Colonic mucosa (tissue), 4 donors: ENCODE measurements around the gene PFDN5. TPM values are rescaled to one million over a fixed set of nuclear protein-coding genes. Genes with fewer than 3 reads are reported as not detected.

ENCODE experiments used
- DNase-seq: peaks from one replicate; pipeline ENCODE4 v3.0.0-alpha.2; 2020
- H3K27ac ChIP-seq: fragments of 200-600 bp; one replicate; pipeline ENCODE4 v1.8.0; 2021
- H3K27me3 ChIP-seq: fragments of 200-600 bp; one replicate; pipeline ENCODE4 v1.8.0; 2021
- H3K36me3 ChIP-seq: fragments of 200-600 bp; one replicate; pipeline ENCODE4 v1.8.0; 2021
- H3K4me1 ChIP-seq: fragments of 200-600 bp; one replicate; pipeline ENCODE4 v1.8.0; 2021; ENCODE audit warnings: mild to moderate bottlenecking
- H3K4me3 ChIP-seq: fragments of 200-600 bp; one replicate; pipeline ENCODE4 v1.8.0; 2021
- H3K9ac ChIP-seq, 2 donors: one replicate each; pipeline ENCODE4 v1.7.0; 2013; ENCODE audit warnings: control low read depth in 2 of 2, low read depth in 2 of 2, low read length in 2 of 2
- H3K9me3 ChIP-seq: fragments of 200-600 bp; one replicate; pipeline ENCODE4 v1.8.0; 2021
- intact Hi-C: fragments of 100-400 bp; cut with DNase I; formaldehyde crosslinking; loops from one replicate; pipeline ENCODE4 v1.14.1; 2022
- total RNA-seq, 2 donors: library from RNA; stranded (reverse); fragmentation: NEBNext Ultra II Directional in 1 of 2; extraction: Animal tissue kit (Norgen Biotek cat#: 25700) in 1 of 2; gene quantifications; one replicate each; pipeline ENCODE4 v1.2.1, GENCODE V29; 2021
- TF ChIP-seq, protein P1 (sequence below): fragments of 200-600 bp; IDR thresholded peaks from one replicate; pipeline ENCODE4 v1.8.0; 2022; ENCODE audit warnings: antibody characterized with exemption, mild to moderate bottlenecking
- donor health status: healthy.
- donor health status: DM: no; HTN: no; CAD: no.
- donor health status: DM: no; HTN: no; CAD: no.

Gene PFDN5
- total RNA-seq, 2 donors from 2014 or later: 247 to 305 TPM

DNA sequence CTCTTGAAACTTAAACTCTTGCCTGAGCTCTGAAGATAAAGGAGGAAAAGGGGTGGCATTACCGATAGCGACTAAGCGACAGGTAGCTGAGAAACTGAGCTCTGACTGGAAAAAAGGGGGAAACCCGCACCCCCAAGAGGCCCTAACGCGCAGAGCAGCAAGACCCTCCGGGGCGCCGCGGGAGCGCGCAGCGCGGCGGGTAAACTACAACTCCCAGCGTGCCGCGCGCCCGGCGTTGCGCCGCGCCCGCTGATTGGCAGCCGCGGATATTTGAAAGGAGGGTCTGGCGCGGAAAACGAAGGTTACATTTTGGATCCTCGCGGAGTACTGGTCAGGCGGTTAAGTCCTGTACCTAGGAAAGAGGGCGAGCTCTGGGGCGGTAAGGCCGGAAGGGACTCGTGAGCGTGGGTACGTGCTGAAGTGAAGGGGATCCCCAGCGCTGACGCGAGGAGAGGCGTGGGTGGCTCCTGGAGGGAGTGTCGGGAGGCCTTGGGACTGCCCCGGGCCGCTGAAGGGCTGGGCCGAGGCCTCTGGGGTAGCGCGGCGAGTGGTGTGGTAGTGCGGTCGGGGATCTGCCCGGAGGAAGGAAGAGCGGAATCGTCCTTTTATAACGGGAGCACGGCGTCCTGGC, 27.2 kb upstream of the PFDN5 start, which contains the start of gene ESPL1:
ESPL1 (plus strand) TSS at position 301 of the 631 bp plus-strand sequence. CDS start 468 bp downstream, outside the sequence.
- Histone ChIP-seq H3K27me3 (no peaks in the 10 kb centered on the region), H3K4me1 (peaks cover 4% of the 10 kb centered on the region), H3K9me3 (no peaks in the 10 kb centered on the region), H3K36me3 (no peaks in the 10 kb centered on the region), H3K9ac (peak within 1 kb of the TSS; percentile 58 to 67), H3K4me3 (peak within 1 kb of the TSS; percentile 63), H3K27ac (no peak within 1 kb of the TSS)
- intact Hi-C loops: no loop called here
- peak; percentile 81 for DNase-seq
- TF ChIP-seq, protein P1, sequence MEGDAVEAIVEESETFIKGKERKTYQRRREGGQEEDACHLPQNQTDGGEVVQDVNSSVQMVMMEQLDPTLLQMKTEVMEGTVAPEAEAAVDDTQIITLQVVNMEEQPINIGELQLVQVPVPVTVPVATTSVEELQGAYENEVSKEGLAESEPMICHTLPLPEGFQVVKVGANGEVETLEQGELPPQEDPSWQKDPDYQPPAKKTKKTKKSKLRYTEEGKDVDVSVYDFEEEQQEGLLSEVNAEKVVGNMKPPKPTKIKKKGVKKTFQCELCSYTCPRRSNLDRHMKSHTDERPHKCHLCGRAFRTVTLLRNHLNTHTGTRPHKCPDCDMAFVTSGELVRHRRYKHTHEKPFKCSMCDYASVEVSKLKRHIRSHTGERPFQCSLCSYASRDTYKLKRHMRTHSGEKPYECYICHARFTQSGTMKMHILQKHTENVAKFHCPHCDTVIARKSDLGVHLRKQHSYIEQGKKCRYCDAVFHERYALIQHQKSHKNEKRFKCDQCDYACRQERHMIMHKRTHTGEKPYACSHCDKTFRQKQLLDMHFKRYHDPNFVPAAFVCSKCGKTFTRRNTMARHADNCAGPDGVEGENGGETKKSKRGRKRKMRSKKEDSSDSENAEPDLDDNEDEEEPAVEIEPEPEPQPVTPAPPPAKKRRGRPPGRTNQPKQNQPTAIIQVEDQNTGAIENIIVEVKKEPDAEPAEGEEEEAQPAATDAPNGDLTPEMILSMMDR: no peak

DNA sequence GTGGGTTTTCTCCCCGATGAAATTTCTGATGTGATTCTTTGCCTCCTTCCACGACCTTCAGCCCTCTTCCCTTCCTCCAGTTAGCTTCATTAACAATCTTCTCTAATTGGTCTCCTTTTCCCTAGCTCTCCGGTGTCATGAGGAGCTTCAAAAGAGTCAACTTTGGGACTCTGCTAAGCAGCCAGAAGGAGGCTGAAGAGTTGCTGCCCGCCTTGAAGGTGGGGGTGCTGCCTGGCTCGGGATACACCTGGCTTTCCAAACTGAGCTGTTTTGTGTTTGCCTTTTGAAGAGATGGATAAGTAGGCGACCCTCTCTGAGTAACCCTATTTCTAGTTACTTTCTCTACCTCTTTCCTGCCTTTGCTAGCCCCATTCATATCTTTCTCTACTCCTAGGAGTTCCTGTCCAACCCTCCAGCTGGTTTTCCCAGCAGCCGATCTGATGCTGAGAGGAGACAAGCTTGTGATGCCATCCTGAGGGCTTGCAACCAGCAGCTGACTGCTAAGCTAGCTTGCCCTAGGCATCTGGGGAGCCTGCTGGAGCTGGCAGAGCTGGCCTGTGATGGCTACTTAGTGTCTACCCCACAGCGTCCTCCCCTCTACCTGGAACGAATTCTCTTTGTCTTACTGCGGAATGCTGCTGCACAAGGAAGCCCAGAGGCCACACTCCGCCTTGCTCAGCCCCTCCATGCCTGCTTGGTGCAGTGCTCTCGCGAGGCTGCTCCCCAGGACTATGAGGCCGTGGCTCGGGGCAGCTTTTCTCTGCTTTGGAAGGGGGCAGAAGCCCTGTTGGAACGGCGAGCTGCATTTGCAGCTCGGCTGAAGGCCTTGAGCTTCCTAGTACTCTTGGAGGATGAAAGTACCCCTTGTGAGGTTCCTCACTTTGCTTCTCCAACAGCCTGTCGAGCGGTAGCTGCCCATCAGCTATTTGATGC, 26.4 kb upstream of the PFDN5 start:
- Histone ChIP-seq H3K27ac (no peak overlapping the region), H3K36me3 (no peaks in the 10 kb centered on the region), H3K9ac (peak overlapping the region; percentile 58 to 67), H3K4me1 (peaks cover 4% of the 10 kb centered on the region), H3K27me3 (no peaks in the 10 kb centered on the region), H3K4me3 (peak overlapping the region; percentile 63), H3K9me3 (no peaks in the 10 kb centered on the region)
- intact Hi-C loops: no loop called here
- TF ChIP-seq, protein P1: no peak
- DNase-seq: no peak

DNA sequence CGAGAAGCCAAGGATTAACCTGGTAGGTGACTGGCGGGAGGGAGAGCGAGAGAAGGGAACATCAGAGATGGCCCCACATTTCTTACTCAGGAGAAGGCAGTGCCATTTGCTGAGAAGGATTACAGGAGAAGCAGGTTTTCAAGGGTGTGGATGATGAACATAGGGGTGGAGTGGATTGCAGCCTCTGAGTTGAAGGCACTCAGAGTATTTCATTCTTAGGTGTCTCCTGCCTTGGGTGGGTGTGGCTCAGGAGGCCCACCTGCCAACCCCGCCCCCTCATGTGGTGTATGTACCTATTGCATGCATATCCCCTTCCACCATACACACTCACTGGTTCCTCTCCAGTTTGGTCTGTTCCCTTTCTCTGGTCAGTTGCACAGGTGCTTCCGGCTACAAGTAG, 20.9 kb upstream of the PFDN5 start:
- Histone ChIP-seq H3K9ac (no peak overlapping the region), H3K9me3 (no peaks in the 10 kb centered on the region), H3K27ac (no peak overlapping the region), H3K4me3 (no peak overlapping the region), H3K4me1 (no peaks in the 10 kb centered on the region), H3K36me3 (no peaks in the 10 kb centered on the region), H3K27me3 (no peaks in the 10 kb centered on the region)
- DNase-seq: no peak
- intact Hi-C loops: no loop called here
- TF ChIP-seq, protein P1: no peak

DNA sequence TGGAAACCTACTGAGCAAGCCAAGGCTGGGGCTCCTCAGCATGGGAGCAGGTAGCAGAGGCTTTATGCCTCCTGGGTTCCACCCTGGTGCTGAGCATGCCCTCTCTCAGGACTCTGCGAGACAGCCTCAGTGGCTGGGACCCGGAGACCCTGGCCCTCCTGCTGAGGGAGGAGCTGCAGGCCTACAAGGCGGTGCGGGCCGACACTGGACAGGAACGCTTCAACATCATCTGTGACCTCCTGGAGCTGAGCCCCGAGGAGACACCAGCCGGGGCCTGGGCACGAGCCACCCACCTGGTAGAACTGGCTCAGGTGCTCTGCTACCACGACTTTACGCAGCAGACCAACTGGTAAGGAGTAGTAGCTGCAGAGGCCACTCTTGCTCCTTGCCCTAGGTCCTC, 18.8 kb upstream of the PFDN5 start:
- Histone ChIP-seq H3K4me3 (no peak overlapping the region), H3K27me3 (no peaks in the 10 kb centered on the region), H3K4me1 (no peaks in the 10 kb centered on the region), H3K27ac (no peak overlapping the region), H3K9me3 (no peaks in the 10 kb centered on the region), H3K9ac (no peak overlapping the region), H3K36me3 (no peaks in the 10 kb centered on the region)
- TF ChIP-seq, protein P1: no peak
- DNase-seq: no peak
- intact Hi-C loops: no loop called here

DNA sequence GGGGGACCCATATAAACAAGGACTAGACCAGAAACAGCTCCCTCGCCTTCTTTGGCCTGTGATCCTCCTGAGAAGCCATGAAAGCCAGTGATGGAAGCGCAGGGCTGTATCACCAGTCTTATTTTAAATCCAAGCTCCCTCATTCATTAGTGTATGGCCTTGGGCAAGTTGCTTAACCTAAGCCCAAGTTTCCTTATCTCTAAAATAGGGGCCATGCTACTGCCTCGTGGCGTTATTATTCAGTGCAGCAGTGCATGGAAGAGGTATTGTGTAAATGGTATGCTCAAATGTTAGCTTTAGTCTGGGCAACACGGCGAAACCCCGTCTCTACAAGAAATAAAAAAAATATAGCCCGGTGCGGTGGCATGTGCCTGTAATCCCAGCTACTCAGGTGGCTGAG, 17.4 kb upstream of the PFDN5 start:
- no peak for DNase-seq
- Histone ChIP-seq H3K27ac (no peak overlapping the region), H3K4me1 (no peaks in the 10 kb centered on the region), H3K9ac (no peak overlapping the region), H3K4me3 (no peak overlapping the region), H3K36me3 (no peaks in the 10 kb centered on the region), H3K27me3 (no peaks in the 10 kb centered on the region), H3K9me3 (no peaks in the 10 kb centered on the region)
- TF ChIP-seq, protein P1: no peak
- intact Hi-C loops: no loop called here
